BE2C (cell line): Measurements from ENCODE around the gene GOT2. TPM values are rescaled to one million over a fixed set of nuclear protein-coding genes. Genes with fewer than 3 reads are reported as not detected.
"Not testable (repeated sequence)": the region's sequence is repeated elsewhere in the genome, so short reads cannot be mapped to it uniquely, and the experiment has no call there.

Experiments used
- DNase-seq: peaks from one replicate; pipeline ENCODE4 v3.0.0-alpha.2; 2020
- H3K27me3 ChIP-seq: fragments of 250-450 bp; sonication (Bioruptor Pico); 2 replicates; pipeline ENCODE4 v1.5.1; 2020; ENCODE audit warnings: mild to moderate bottlenecking
- H3K36me3 ChIP-seq: fragments of 250-450 bp; sonication (Bioruptor Pico); 2 replicates; pipeline ENCODE4 v1.5.1; 2020; ENCODE audit warnings: mild to moderate bottlenecking
- H3K4me1 ChIP-seq: fragments of 250-450 bp; sonication (Bioruptor Pico); 2 replicates; pipeline ENCODE4 v1.5.1; 2020
- H3K4me3 ChIP-seq: 2 replicates; pipeline ENCODE4 v1.5.1; 2011; ENCODE audit warnings: low read depth, low read length
- H3K9me3 ChIP-seq: fragments of 250-450 bp; sonication (Bioruptor Pico); 2 replicates; pipeline ENCODE4 v1.5.1; 2020
- CTCF ChIP-seq: IDR thresholded peaks from 2 replicates; pipeline ENCODE4 v1.5.1; 2012; ENCODE audit warnings: mild to moderate bottlenecking, low read depth, low read length
- polyA plus RNA-seq: library from polyadenylated mRNA; unstranded; fragments of >200 nt; gene quantifications from one replicate; pipeline ENCODE4 v1.2.1, GENCODE V29; 2012; ENCODE audit warnings: low read depth, missing spikeins; ENCODE audit not compliant: insufficient read length, insufficient read depth

GOT2 gene
- 159 TPM for polyA plus RNA-seq

GRCh38 chr16:58733671-58734458 is at the start of gene GOT2:
Gene GOT2, minus strand, starts transcription at chr16:58734316. Its CDS starts 88 bp downstream, at chr16:58734228.
- Histone ChIP-seq H3K27me3 (no peaks in the 10 kb centered on the region), H3K36me3 (peaks cover 12% of the 10 kb centered on the region), H3K4me3 (peak within 1 kb of the TSS; percentile 91), H3K4me1 (no peaks in the 10 kb centered on the region), H3K9me3 (no peaks in the 10 kb centered on the region)
- peak; percentile 90 for DNase-seq
- peak; percentile 88 for TF ChIP-seq CTCF

- H3K27me3 ChIP-seq, DNase-seq, H3K36me3 ChIP-seq, H3K4me3 ChIP-seq, H3K4me1 ChIP-seq, H3K9me3 ChIP-seq: not testable (repeated sequence)
Measured at GRCh38 chr16:58779291-58779690, 45.2 kb upstream of the GOT2 start.

GRCh38 chr16:58773870-58774269 is 39.8 kb upstream of the GOT2 start:
- H3K27me3 ChIP-seq: no peaks in the 10 kb centered on the region
- no peaks in the 10 kb centered on the region for H3K36me3 ChIP-seq
- H3K4me3 ChIP-seq: no peak overlapping the region
- no peak for DNase-seq
- H3K4me1 ChIP-seq: no peaks in the 10 kb centered on the region
- no peaks in the 10 kb centered on the region for H3K9me3 ChIP-seq
- TF ChIP-seq CTCF: no peak

DNA sequence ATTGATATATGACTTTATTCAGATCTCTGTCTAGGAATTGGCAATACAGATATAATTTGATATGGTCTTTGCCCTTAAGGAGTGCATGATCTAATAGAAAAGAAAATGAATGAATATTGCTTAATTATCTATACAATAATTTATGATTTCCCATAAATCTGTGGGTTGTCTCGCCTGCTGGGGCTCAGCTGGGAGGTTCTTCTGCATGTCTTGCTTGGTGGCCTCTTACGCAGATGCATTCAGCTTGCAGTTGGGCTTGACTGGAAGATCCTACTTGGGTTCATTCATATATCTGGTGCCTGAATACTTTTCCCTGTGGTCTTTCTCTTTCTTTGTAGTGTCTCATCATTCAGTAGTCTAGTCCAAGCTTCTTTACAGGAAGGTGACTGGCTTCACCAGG is 34.0 kb upstream of the GOT2 start:
- H3K4me3 ChIP-seq: no peak overlapping the region
- no peaks in the 10 kb centered on the region for H3K36me3 ChIP-seq
- TF ChIP-seq CTCF: no peak
- no peak for DNase-seq
- H3K27me3 ChIP-seq: no peaks in the 10 kb centered on the region; the same call in none of the 2 replicates
- H3K4me1 ChIP-seq: no peaks in the 10 kb centered on the region
- H3K9me3 ChIP-seq: no peaks in the 10 kb centered on the region

GRCh38 chr16:58767581-58767980 is 33.5 kb upstream of the GOT2 start:
- Histone ChIP-seq H3K4me3 (no peak overlapping the region), H3K27me3 (no peaks in the 10 kb centered on the region; the same call in none of the 2 replicates), H3K9me3 (no peaks in the 10 kb centered on the region), H3K4me1 (no peaks in the 10 kb centered on the region), H3K36me3 (no peaks in the 10 kb centered on the region)
- no peak for TF ChIP-seq CTCF
- DNase-seq: no peak

DNA sequence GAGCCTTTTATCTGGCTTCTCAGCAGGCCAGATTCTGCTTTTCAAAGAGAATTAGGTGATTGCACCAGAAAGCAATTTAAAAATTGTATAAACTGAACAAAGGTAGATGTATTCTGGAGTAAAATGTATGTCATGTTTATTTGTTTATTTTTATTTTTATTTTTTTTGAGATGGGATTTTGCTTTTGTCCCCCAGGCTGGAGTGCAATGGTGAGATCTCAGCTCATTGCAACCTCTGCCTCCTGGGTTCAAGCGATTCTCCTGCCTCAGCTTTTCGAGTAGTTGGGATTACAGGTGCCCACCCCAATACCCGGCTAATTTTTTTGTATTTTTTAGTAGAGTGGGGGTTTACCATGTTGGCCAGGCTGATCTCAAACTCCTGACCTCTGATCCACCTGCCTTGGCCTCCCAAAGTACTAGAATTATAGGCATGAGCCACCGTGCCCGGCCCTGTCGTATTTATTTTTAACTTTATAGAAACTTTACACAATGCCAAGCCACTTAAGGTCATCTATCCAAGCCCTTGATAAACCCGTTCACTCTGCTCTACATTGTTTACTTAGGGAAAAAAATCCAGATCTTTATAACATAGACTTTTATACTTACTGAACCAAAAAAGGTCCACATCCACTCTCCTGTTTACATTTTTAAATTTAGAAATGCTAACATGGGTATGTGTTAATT is 22.7 kb upstream of the GOT2 start:
- Histone ChIP-seq H3K4me1 (no peaks in the 10 kb centered on the region; the same call in 1 of the 2 replicates), H3K9me3 (no peaks in the 10 kb centered on the region), H3K36me3 (no peaks in the 10 kb centered on the region), H3K4me3 (no peak overlapping the region), H3K27me3 (peaks cover 3% of the 10 kb centered on the region; the same call in 1 of the 2 replicates)
- TF ChIP-seq CTCF: no peak
- DNase-seq: no peak
